GM19328 (cell line): ENCODE data around the gene MBOAT1.
A peak's percentile ranks its signal among the peaks of the same experiment; 100 is the strongest.
"Not testable (repeated sequence)": the region's sequence is repeated elsewhere in the genome, so short reads cannot be mapped to it uniquely, and the experiment has no call there.

Experiments
- ATAC-seq: cut with Tn5 transposase; IDR thresholded peaks from one replicate; pipeline ENCODE4 v1.9.1; 2021; ENCODE audit warnings: mild to moderate bottlenecking, moderate library complexity; ENCODE audit not compliant: unreplicated experiment

Gene MBOAT1

GRCh38 chr6:20203561-20204511 is 8.4 kb downstream of the MBOAT1 start:
- ATAC-seq, result no peak

- no peak for ATAC-seq
These were observed 9.5 kb downstream of the MBOAT1 start for GRCh38 chr6:20202699-20203302.

GRCh38 chr6:20202324-20202658 is 10.0 kb downstream of the MBOAT1 start:
- peak; percentile 24 for ATAC-seq

GRCh38 chr6:20200761-20201630 is 11.3 kb downstream of the MBOAT1 start:
- ATAC-seq, result no peak

GRCh38 chr6:20198775-20199174 is 13.5 kb downstream of the MBOAT1 start:
- no peak for ATAC-seq

- ATAC-seq, result no peak
These were observed 14.0 kb downstream of the MBOAT1 start for GRCh38 chr6:20198156-20198774.

- ATAC-seq, result no peak
These were observed 15.0 kb downstream of the MBOAT1 start for GRCh38 chr6:20197251-20197650.

- ATAC-seq, result no peak
These were observed 19.6 kb downstream of the MBOAT1 start for GRCh38 chr6:20192625-20193024.

- no peak for ATAC-seq
These were observed 20.3 kb downstream of the MBOAT1 start for GRCh38 chr6:20191992-20192391.

- ATAC-seq, result no peak
These were observed 23.6 kb downstream of the MBOAT1 start for GRCh38 chr6:20188630-20189075.

- no peak for ATAC-seq
These were observed 25.3 kb downstream of the MBOAT1 start for GRCh38 chr6:20186981-20187380.

- ATAC-seq, result no peak
These were observed 28.6 kb downstream of the MBOAT1 start for GRCh38 chr6:20183706-20184105.

- ATAC-seq, result no peak
These were observed 29.2 kb downstream of the MBOAT1 start for GRCh38 chr6:20182926-20183521.

- no peak for ATAC-seq
These were observed 30.2 kb downstream of the MBOAT1 start for GRCh38 chr6:20182069-20182468.

GRCh38 chr6:20180935-20181334 is 31.3 kb downstream of the MBOAT1 start:
- ATAC-seq, result no peak

GRCh38 chr6:20179287-20180045 is 32.8 kb downstream of the MBOAT1 start:
- ATAC-seq, result not testable (repeated sequence)

- ATAC-seq, result no peak
These were observed 33.9 kb downstream of the MBOAT1 start for GRCh38 chr6:20178327-20178726.

GRCh38 chr6:20175810-20176410 is 36.4 kb downstream of the MBOAT1 start:
- ATAC-seq, result no peak
